HEK293 (cell line): ENCODE results near the gene ANGPTL4.
"Not testable (repeated sequence)": the region's sequence is repeated elsewhere in the genome, so short reads cannot be mapped to it uniquely, and the experiment has no call there.

ENCODE experiments used
- CTCF ChIP-seq: fragments of 450-650 bp; formaldehyde crosslinking; IDR thresholded peaks from 2 replicates; pipeline ENCODE4 v1.5.1; 2016; ENCODE audit warnings: missing biosample characterization, missing genetic modification characterization
- PRDM10 ChIP-seq: fragments of 450-650 bp; formaldehyde crosslinking; IDR thresholded peaks from 2 replicates; pipeline ENCODE4 v1.5.1; 2016; ENCODE audit warnings: missing biosample characterization, missing genetic modification characterization
- SP2 ChIP-seq: fragments of 450-650 bp; formaldehyde crosslinking; IDR thresholded peaks from 2 replicates; pipeline ENCODE4 v1.5.1; 2016; ENCODE audit warnings: missing biosample characterization, missing genetic modification characterization
- ZBTB11 ChIP-seq: fragments of 450-650 bp; formaldehyde crosslinking; conservative IDR thresholded peaks from 2 replicates; pipeline ENCODE4 v1.5.1; 2016; ENCODE audit warnings: low read depth, missing biosample characterization, missing genetic modification characterization
- ZNF521 ChIP-seq: fragments of 450-650 bp; formaldehyde crosslinking; IDR thresholded peaks from 2 replicates; pipeline ENCODE4 v1.5.1; 2017; ENCODE audit warnings: missing biosample characterization, mild to moderate bottlenecking, missing genetic modification characterization
- ZNF626 ChIP-seq: fragments of 450-650 bp; sonication (Bioruptor Pico); formaldehyde crosslinking; IDR thresholded peaks from 2 replicates; pipeline ENCODE4 v1.5.1; 2018; ENCODE audit warnings: missing biosample characterization, missing genetic modification characterization, inconsistent platforms
- ZNF704 ChIP-seq: fragments of 450-650 bp; formaldehyde crosslinking; IDR thresholded peaks from 2 replicates; pipeline ENCODE4 v1.5.1; 2016; ENCODE audit warnings: missing biosample characterization, missing genetic modification characterization

- TF ChIP-seq CTCF (tag by site-specific recombination); ZBTB11 (tag by site-specific recombination); SP2; ZNF626 (tag by site-specific recombination); PRDM10 (tag by site-specific recombination); ZNF521 (tag by site-specific recombination); ZNF704 (tag by site-specific recombination): not testable (repeated sequence)
Observed at GRCh38 chr19:8375766-8376165, 11.8 kb downstream of the ANGPTL4 start.
